Measurements from ENCODE around the gene LNPEP. TPM values are rescaled to one million over a fixed set of nuclear protein-coding genes. Genes with fewer than 3 reads are reported as not detected.

Gene LNPEP
- total and polyA plus RNA-seq, 2 donors (not counting 1 experiment from before 2014, with no cell fraction given) = 10.5 to 92.9 TPM

GRCh38 chr5:96934708-96935558 is 947 bp upstream of the LNPEP start:
- peaks cover 62% of the 10 kb centered on the region for H3K4me1 Mint-ChIP-seq
- H3K27ac Mint-ChIP-seq = peak overlapping the region; percentile 99
- no peaks in the 10 kb centered on the region for H3K9me3 ChIP-seq (ENCODE audit: control extremely low read depth in 1 of 3, control insufficient read depth in 2 of 3, insufficient read depth in 1 of 3, low read length in 2 of 3)
- H3K27ac ChIP-seq (ENCODE audit: low read length in 2 of 2) = peak overlapping the region; percentile 88 to 93
- WGBS (ENCODE audit: insufficient coverage) = under 1% methylated on average over 80 of the region's 80 CpGs
- no peaks in the 10 kb centered on the region for H3K27me3 Mint-ChIP-seq
- ChIA-PET CTCF (interaction anchor here (1.4 to 2.0 kb wide), 4 partner anchors 12 to 66 kb away, joined by 3 to 14 read pairs (median 6); no protein-coding TSS in a partner anchor), POLR2A (interaction anchor here (0.8 to 1.6 kb wide), 5 partner anchors 8 to 65 kb away, joined by 3 to 14 read pairs (median 7); partner anchors contain the start of gene ERAP2)
- H3K9ac ChIP-seq (ENCODE audit: low read length) = peak overlapping the region; percentile 87
- ATAC-seq (ENCODE audit: low read depth) (peak; percentile 68), DNase-seq (peak; percentile 98)
- peaks cover 0 to 1% of the 10 kb centered on the region in 2 experiments for H3K36me3 ChIP-seq (replicated peaks in 1 of 2; ENCODE audit: control extremely low read depth in 1 of 2, control insufficient read depth in 1 of 2, extremely low read depth in 1 of 2, insufficient read depth in 2 of 2, low read length in 1 of 2)
- H3K27me3 ChIP-seq (replicated peaks in 1 of 4; ENCODE audit: control extremely low read depth in 1 of 4, control insufficient read depth in 3 of 4, insufficient read depth in 4 of 4, low read length in 3 of 4) = no peaks in the 10 kb centered on the region
- H3K9me3 Mint-ChIP-seq (ENCODE audit: insufficient read depth) = no peaks in the 10 kb centered on the region
- intact Hi-C loops (cut with micrococcal nuclease) = loop anchor here (1.0 to 5.0 kb wide), 14 partner anchors 9 to 1837 kb away; partner anchors contain the start of genes CAST, ELL2, ERAP1 and ERAP2
- H3K4me2 ChIP-seq (replicated peaks; ENCODE audit: low read depth, low read length, poor library complexity, severe bottlenecking) = peak overlapping the region; percentile 82
- peak overlapping the region; percentile 95 for H3K4me3 Mint-ChIP-seq
- peaks cover 61% of the 10 kb centered on the region for H3K79me2 ChIP-seq (ENCODE audit: control insufficient read depth, insufficient read depth, low read length)
- H4K20me1 ChIP-seq (ENCODE audit: control insufficient read depth, insufficient read depth, low read length, poor library complexity, severe bottlenecking) = peaks cover 6% of the 10 kb centered on the region
- peak overlapping the region; percentile 82 for H2AFZ ChIP-seq (ENCODE audit: insufficient read depth, low read depth, low read length, poor library complexity, severe bottlenecking)
- H3K4me3 ChIP-seq (ENCODE audit: control extremely low read depth in 1 of 5, extremely low read depth in 1 of 5, insufficient read depth in 1 of 5, low read depth in 2 of 5, low read length in 4 of 5) = peak overlapping the region; percentile 65 to 99 (median 90)
- TF ChIP-seq, protein P1, sequence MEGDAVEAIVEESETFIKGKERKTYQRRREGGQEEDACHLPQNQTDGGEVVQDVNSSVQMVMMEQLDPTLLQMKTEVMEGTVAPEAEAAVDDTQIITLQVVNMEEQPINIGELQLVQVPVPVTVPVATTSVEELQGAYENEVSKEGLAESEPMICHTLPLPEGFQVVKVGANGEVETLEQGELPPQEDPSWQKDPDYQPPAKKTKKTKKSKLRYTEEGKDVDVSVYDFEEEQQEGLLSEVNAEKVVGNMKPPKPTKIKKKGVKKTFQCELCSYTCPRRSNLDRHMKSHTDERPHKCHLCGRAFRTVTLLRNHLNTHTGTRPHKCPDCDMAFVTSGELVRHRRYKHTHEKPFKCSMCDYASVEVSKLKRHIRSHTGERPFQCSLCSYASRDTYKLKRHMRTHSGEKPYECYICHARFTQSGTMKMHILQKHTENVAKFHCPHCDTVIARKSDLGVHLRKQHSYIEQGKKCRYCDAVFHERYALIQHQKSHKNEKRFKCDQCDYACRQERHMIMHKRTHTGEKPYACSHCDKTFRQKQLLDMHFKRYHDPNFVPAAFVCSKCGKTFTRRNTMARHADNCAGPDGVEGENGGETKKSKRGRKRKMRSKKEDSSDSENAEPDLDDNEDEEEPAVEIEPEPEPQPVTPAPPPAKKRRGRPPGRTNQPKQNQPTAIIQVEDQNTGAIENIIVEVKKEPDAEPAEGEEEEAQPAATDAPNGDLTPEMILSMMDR (IDR thresholded peaks at IDR 0.05) = peak; percentile 13
- TF ChIP-seq EZH2 (IDR thresholded peaks at IDR 0.05; ENCODE audit: borderline replicate concordance, insufficient read depth, low read depth, low read length, poor library complexity, severe bottlenecking) = no peak
- peaks cover 49 to 58% of the 10 kb centered on the region in 2 donors for H3K4me1 ChIP-seq (ENCODE audit: control insufficient read depth in 2 of 2, insufficient read depth in 2 of 2, low read length in 2 of 2)

Measured in B cell (primary cell).